HG03558 (cell line): Measurements from ENCODE around the gene DNAJC5.

ENCODE experiments used
- ATAC-seq: cut with Tn5 transposase; IDR thresholded peaks from one replicate; pipeline ENCODE4 v1.9.1; 2021; ENCODE audit warnings: moderate number of reproducible peaks; ENCODE audit not compliant: unreplicated experiment; ENCODE audit errors: extremely low read depth

DNAJC5 gene

DNA sequence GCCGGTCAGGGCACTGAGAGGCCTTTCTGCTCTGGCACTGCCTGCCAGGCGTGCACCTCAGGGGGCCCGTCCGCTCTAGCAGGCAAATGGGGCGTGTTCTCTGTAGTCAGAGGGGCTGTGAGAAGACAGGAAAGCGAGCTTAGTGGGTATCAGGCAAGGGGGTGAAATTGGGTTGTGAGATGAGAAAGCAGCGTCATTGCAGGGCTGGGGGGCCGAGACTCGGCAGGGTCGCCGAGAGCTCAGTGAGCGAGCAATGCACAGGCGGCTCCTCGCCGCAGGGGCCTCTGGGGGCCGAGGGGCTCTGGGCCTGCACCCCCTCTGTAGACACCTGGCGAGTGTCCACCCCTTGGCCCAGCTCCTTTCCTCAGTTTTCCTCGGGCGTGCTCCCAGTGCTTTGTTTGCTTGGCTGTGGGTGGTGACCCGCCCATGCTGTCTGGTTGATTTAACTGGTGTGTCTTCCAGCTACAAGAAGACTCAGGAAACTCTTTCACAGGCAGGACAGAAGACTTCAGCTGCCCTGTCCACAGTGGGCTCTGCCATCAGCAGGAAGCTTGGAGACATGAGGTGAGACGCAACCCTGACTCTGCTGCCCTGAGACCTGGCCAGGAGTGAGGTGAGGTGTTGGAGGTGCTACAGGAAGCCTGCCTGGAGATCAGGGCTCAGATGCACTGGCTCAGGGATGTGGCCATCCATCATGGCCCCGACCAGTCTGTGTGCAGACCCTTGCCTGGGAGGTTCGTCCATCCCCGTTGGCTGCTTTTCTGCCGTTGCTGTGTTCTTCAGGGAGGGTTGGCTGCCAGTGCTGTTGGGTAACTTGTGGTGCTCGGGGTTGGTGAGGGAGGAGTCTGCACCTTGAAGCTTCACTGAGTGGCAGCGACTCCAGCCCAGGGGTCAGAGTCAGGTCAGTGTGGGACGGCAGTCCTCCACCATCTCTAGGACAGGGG is 12.4 kb upstream of the DNAJC5 start:
- no peak for ATAC-seq

DNA sequence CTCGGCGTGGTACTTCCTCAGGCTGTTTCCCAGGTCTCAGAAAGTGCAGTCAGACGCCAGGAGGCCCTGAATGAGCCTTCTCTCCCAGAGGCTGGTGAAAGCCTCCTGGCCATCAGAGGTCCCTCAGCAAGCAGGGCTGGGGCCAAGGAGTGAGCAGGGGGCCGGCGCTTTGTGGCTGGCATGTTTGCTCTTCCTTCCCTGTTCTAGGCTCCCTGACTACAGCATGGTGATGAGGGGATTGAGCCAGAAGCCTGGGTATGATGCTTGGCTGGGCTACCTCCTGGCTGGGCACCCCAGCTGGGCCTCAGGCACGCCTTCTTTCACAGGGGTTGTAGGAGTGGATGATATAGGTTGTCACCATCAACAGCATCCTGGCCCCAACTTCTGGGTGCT is 11.7 kb upstream of the DNAJC5 start:
- ATAC-seq, result no peak

GRCh38 chr20:63884506-63885263 is 10.2 kb upstream of the DNAJC5 start:
- ATAC-seq, result no peak

GRCh38 chr20:63885264-63886053 is 9.5 kb upstream of the DNAJC5 start:
- ATAC-seq, result no peak

- ATAC-seq, result no peak
Measured at GRCh38 chr20:63886054-63886419, 8.9 kb upstream of the DNAJC5 start.

- no peak for ATAC-seq
Measured at GRCh38 chr20:63886921-63887320, 8.0 kb upstream of the DNAJC5 start.

- no peak for ATAC-seq
Measured at GRCh38 chr20:63889241-63890200, 5.4 kb upstream of the DNAJC5 start.

DNA sequence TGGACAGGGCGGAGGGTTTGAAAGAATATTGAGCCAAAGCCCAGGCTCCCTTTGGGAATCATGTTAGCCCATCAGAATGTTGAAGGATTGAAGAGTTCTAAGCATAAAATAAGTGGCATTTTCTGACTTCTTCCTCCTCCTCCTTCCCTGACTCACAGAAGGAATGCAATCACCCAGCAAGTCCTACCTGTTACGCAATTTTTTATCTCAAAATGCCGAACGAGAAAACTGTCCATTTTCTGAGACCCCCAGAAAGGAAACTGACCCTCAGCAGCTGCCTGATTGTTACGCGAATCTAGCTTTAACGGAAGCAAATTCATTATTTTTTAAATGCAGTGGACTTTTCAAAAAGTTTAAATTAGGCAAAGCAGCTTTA is 4.7 kb upstream of the DNAJC5 start:
- no peak for ATAC-seq

GRCh38 chr20:63890616-63891015 is 4.3 kb upstream of the DNAJC5 start:
- no peak for ATAC-seq

DNA sequence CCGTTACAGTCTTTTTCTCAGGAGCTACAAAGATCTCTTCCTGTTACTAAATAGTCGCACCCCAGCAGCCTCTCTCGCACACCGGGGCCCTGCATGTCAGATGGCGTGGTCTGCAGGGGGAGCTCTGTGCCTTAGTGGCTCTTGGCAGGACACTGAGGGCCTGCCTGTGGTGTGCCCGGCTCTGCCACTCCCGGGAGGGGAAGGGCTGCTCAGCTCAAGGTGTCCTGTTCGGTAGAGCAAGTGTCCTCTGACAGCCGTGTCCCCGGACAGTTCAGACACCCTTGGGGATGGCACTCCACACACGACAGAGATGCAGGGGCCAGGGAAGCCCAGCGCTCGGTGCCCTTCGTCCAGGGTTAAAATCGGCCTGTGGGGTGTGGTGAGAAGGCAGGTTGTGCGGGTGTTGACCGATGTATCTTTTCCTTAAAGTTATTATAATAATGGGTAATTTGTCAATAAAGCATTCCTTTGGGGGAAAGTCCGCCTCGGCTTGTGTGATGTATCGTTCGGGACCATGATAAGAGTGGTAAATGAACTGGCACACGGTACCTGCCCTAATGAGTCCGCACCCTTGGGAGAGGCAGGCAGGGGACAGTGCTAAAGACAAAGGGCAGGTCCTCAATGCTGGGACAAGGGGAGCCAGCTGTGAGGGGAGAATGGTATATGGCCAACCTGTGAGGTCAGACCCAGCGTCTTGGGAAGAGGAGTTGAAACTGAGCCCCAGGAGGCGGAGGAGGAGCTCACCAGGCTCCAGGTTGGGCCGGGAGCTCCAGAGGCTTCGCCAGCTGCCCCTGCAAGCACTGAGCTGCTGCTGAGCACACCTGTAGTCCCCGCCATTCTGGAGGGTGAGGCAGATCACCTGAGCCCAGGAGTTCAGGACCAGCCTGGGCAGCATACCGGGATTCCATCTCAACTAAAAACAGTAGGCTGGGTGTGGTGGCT is 3.6 kb upstream of the DNAJC5 start:
- no peak for ATAC-seq

DNA sequence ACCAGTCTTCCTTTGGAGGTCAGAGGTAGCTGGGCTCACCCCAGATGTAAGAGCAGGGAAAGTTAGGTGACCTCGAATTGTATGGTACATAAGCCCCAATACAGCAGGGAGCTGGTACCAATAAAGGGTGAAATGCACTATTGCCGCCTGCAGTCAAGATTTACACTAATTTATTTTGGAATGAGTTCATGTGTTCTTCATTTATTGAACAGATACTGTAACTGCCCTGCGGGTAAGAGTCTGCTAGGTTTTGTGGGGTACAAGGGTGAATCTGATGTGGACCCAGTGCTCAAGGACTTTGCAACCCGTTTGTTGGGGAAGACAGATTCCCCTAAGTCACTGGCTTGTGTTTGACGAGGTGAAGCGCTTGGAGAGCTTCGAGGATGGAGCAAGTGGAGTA is 2.5 kb upstream of the DNAJC5 start:
- no peak for ATAC-seq

DNA sequence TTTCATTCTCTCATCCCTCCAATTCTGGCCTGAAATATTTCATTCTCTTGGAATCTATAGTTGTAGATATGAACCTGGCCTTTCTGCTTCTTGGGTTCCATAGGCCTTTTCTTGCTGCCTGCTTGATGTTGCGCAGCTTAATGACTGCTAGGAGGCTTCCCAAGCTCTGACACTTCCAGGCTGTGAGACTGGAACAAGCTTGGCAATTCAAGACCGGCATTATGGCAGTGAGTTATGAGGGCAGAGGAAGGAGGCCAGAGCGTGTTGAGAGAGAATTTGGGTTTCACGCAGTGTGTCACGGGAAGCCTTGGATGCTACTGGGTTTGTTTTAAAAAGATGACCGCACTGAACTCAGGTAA is 948 bp upstream of the DNAJC5 start:
- ATAC-seq, result no peak

GRCh38 chr20:63895202-63895951 is 451 bp downstream of the DNAJC5 start:
- no peak for ATAC-seq

DNA sequence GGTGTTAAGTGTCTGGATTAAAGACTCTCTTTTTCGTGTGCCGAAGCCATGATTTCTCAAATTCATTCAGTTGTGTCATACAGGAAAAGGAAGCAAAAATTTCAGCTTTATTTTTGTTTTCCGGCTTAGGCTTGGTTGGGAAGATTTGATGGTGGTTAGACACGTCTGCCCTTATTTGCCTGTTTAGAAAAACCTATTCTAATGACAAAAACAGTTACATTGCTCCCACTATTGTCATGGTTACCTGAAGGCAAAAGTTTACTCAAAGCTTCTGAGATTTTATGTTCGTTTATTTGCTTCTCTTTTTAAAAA is 982 bp downstream of the DNAJC5 start:
- ATAC-seq, result no peak

- no peak for ATAC-seq
Measured at GRCh38 chr20:63896264-63897105, 1.6 kb downstream of the DNAJC5 start.

GRCh38 chr20:63897978-63898561 is 3.1 kb downstream of the DNAJC5 start:
- ATAC-seq, result no peak
